ENCODE measurements around the gene BTBD8. TPM values are rescaled to one million over a fixed set of nuclear protein-coding genes. Genes with fewer than 3 reads are reported as not detected.

BTBD8 gene
- polyA plus RNA-seq, 1 donor = 8.6 TPM

DNA sequence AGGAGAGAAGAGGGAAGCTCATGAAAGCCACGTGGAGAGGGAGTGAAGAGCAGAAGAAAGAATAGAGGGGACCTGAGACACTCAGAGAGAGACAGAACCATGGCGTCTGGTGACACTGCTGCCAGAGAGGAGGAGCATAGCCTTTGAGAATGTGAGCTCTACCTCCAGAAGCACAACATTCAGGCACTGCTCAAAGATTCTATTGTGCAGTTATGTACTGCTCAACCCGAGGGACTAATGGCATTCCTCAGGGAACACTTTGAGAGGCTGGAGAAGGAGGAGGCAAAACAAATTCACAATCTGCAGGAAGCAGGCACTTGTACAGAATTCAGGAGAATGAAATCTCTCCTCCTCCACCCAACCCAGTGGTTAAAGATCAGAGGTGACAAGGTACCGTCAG is 45.1 kb downstream of the BTBD8 start:
- Histone ChIP-seq H3K9me3 (ENCODE audit: control insufficient read depth, low read depth, low read length) (no peaks in the 10 kb centered on the region), H3K27ac (ENCODE audit: low read length) (no peak overlapping the region), H3K27me3 (ENCODE audit: control insufficient read depth, insufficient read depth, low read length) (no peaks in the 10 kb centered on the region), H3K4me1 (ENCODE audit: control insufficient read depth, insufficient read depth, low read length) (no peaks in the 10 kb centered on the region), H3K36me3 (ENCODE audit: control insufficient read depth, insufficient read depth, low read length) (peaks cover 4% of the 10 kb centered on the region), H3K4me3 (ENCODE audit: low read length) (no peak overlapping the region)
- no CpG with 5 or more reads among the region's 4 CpGs for WGBS (ENCODE audit: insufficient coverage, low lambda C conversion rate)
- no peak for DNase-seq

DNA sequence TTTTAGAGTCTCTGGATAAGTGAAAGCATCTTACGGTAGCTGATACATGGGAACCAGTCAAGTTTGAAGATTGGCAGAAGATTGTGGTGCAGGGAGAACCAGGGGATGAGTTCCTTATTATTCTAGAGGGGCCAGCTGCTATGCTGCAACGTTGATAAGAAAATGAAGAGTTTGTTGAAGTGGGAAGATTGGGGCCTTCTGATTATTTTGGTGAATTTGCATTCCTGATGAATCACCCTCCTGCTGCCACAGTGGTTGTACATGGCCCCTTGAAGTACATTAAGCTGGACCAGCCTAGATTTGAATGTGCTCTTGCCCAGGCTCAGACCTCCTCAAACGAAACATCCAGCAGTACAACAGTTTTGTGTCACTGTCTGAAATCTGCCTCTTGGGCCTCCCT is 45.9 kb downstream of the BTBD8 start:
- H3K4me3 ChIP-seq (ENCODE audit: low read length) = no peak overlapping the region
- no CpG with 5 or more reads among the region's 3 CpGs for WGBS (ENCODE audit: insufficient coverage, low lambda C conversion rate)
- DNase-seq = no peak
- H3K27ac ChIP-seq (ENCODE audit: low read length) = no peak overlapping the region
- H3K27me3 ChIP-seq (ENCODE audit: control insufficient read depth, insufficient read depth, low read length) = no peaks in the 10 kb centered on the region
- no peaks in the 10 kb centered on the region for H3K4me1 ChIP-seq (ENCODE audit: control insufficient read depth, insufficient read depth, low read length)
- H3K36me3 ChIP-seq (ENCODE audit: control insufficient read depth, insufficient read depth, low read length) = peaks cover 9% of the 10 kb centered on the region
- no peaks in the 10 kb centered on the region for H3K9me3 ChIP-seq (ENCODE audit: control insufficient read depth, low read depth, low read length)

DNA sequence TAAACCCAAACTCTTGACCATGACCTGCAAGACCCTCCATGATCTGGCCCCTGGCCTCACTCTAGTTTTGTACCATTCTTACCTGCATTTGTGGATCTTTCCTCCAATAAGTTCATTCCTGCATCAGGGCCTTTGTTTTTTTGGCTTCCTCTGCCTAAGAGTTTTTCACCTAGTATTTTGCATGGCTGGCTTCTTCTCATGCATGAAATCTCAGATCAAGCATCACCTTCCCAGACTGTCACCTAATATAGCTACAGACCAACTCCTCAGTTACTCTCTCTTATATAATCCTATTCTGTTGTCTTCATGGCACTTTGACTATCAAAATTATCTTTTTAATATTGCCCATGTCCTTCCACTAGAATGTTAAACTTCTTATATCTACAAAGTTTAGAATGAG is 54.2 kb downstream of the BTBD8 start:
- Histone ChIP-seq H3K27ac (ENCODE audit: low read length) (no peak overlapping the region), H3K9me3 (ENCODE audit: control insufficient read depth, low read depth, low read length) (no peaks in the 10 kb centered on the region), H3K4me3 (ENCODE audit: low read length) (no peak overlapping the region), H3K27me3 (ENCODE audit: control insufficient read depth, insufficient read depth, low read length) (no peaks in the 10 kb centered on the region), H3K36me3 (ENCODE audit: control insufficient read depth, insufficient read depth, low read length) (peaks cover 11% of the 10 kb centered on the region), H3K4me1 (ENCODE audit: control insufficient read depth, insufficient read depth, low read length) (no peaks in the 10 kb centered on the region)
- no peak for DNase-seq

DNA sequence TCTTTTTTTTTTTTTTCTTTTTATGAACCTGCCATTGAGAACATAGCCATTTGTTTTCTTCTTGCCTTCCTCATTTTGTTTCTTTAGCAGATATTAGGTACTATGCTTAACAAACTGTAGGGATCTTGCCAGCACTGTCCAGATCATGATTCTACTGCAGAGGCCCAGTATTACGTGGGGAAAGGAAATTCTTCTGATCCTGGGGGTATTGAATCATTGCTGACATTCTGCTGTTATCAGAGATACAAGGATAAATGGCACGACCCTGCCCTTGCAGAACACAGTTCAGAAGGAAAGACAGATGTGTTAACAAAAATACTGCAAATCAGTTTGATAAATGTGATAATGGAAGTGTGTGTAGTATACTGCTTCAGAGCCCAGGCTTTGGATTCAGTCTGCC is 56.2 kb downstream of the BTBD8 start:
- no peak for DNase-seq
- no peaks in the 10 kb centered on the region for H3K27me3 ChIP-seq (ENCODE audit: control insufficient read depth, insufficient read depth, low read length)
- no CpG with 5 or more reads among the region's 2 CpGs for WGBS (ENCODE audit: insufficient coverage, low lambda C conversion rate)
- H3K4me3 ChIP-seq (ENCODE audit: low read length) = no peak overlapping the region
- H3K27ac ChIP-seq (ENCODE audit: low read length) = no peak overlapping the region
- no peaks in the 10 kb centered on the region for H3K4me1 ChIP-seq (ENCODE audit: control insufficient read depth, insufficient read depth, low read length)
- no peaks in the 10 kb centered on the region for H3K9me3 ChIP-seq (ENCODE audit: control insufficient read depth, low read depth, low read length)
- peaks cover 2% of the 10 kb centered on the region for H3K36me3 ChIP-seq (ENCODE audit: control insufficient read depth, insufficient read depth, low read length)

DNA sequence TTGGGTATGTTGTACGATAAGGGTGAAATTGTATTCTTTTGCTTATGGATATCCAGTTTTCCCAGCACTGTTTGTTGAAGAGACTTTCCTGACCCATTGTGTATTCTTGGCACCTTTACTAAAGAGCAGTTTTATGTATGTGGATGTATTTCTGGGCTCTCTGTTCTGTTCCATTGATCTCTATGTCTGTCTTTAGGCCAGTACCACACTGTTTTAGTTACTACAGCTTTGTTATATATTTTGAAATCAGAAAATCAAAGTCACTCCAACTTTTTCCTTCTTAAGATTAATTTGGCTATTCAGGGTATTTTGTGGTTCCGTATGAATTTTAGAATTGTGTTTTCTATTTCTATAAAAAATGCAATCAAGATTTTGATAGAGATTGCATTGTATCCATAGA is 74.8 kb downstream of the BTBD8 start:
- no peak for DNase-seq
- H3K27ac ChIP-seq (ENCODE audit: low read length) = no peak overlapping the region
- no peaks in the 10 kb centered on the region for H3K27me3 ChIP-seq (ENCODE audit: control insufficient read depth, insufficient read depth, low read length)
- peaks cover 19% of the 10 kb centered on the region for H3K9me3 ChIP-seq (ENCODE audit: control insufficient read depth, low read depth, low read length)
- WGBS (ENCODE audit: insufficient coverage, low lambda C conversion rate) = no CpG with 5 or more reads among the region's 2 CpGs
- H3K4me1 ChIP-seq (ENCODE audit: control insufficient read depth, insufficient read depth, low read length) = no peaks in the 10 kb centered on the region
- no peaks in the 10 kb centered on the region for H3K36me3 ChIP-seq (ENCODE audit: control insufficient read depth, insufficient read depth, low read length)
- H3K4me3 ChIP-seq (ENCODE audit: low read length) = no peak overlapping the region

DNA sequence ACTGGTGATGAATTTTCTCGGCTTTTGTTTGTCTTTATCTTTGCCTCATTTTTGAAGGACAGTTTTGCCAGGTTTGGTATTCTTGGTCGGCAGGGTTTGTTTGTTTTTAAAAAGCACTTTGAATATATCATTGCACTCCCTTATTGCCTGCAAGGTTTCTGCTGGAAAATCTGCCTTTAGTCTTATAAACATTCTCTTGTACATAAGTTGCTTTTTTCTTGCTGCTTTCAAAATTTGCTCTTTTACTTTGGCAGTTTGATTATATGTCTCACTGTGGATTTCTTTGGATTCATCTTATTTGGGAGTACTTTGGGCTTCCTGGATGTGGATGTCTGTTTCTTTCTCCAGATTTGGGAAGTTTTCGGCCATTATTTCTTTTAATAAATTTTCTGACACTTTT is 79.4 kb downstream of the BTBD8 start:
- no peak overlapping the region for H3K27ac ChIP-seq (ENCODE audit: low read length)
- DNase-seq = no peak
- H3K36me3 ChIP-seq (ENCODE audit: control insufficient read depth, insufficient read depth, low read length) = peaks cover 3% of the 10 kb centered on the region
- no peaks in the 10 kb centered on the region for H3K4me1 ChIP-seq (ENCODE audit: control insufficient read depth, insufficient read depth, low read length)
- no peaks in the 10 kb centered on the region for H3K27me3 ChIP-seq (ENCODE audit: control insufficient read depth, insufficient read depth, low read length)
- H3K4me3 ChIP-seq (ENCODE audit: low read length) = no peak overlapping the region
- 90% methylated on average over 3 of the region's 3 CpGs for WGBS (ENCODE audit: insufficient coverage, low lambda C conversion rate)
- H3K9me3 ChIP-seq (ENCODE audit: control insufficient read depth, low read depth, low read length) = peaks cover 25% of the 10 kb centered on the region

DNA sequence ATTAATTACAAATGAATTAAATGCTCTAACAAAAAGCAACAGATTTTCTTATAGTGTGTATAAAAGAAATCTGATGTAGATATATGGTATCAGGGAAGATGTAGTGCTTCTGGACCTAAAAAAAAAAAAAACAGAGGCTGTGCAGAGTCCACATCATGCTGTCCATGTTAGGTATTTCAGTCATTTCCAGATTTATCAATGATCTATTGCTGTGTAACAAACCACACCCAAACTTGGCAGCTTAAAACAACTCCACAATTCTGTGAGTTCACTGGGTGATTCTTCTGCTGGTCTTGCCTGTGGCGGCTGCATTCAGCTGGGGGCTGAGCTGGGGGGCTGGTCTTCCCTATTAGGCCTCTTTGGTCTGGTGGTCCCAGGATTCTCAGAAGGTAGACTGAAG is 85.2 kb downstream of the BTBD8 start:
- no CpG with 5 or more reads among the region's 1 CpG for WGBS (ENCODE audit: insufficient coverage, low lambda C conversion rate)
- DNase-seq = no peak
- H3K4me1 ChIP-seq (ENCODE audit: control insufficient read depth, insufficient read depth, low read length) = no peaks in the 10 kb centered on the region
- peaks cover 3% of the 10 kb centered on the region for H3K9me3 ChIP-seq (ENCODE audit: control insufficient read depth, low read depth, low read length)
- H3K27ac ChIP-seq (ENCODE audit: low read length) = no peak overlapping the region
- H3K4me3 ChIP-seq (ENCODE audit: low read length) = no peak overlapping the region
- H3K27me3 ChIP-seq (ENCODE audit: control insufficient read depth, insufficient read depth, low read length) = no peaks in the 10 kb centered on the region
- H3K36me3 ChIP-seq (ENCODE audit: control insufficient read depth, insufficient read depth, low read length) = peaks cover 1% of the 10 kb centered on the region

DNA sequence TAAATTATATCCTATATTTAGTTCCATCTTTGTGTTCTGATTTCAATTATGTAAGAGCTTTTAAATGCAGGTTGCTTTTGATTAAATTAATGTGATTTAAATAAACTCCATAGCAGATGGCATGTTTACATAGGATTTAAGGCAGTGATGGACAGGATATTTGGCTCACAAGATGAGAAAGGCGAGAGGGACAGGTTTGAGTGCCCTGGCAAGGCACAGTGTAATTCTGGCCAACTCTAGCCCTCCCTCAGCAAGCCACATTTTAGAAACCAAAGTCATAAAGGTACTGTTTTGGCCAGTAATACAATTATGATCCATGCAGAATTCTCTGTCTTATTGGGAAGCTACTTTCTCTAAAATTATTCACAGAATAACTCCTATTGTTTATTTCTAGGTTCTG is 87.0 kb downstream of the BTBD8 start:
- WGBS (ENCODE audit: insufficient coverage, low lambda C conversion rate) = no CpG with 5 or more reads among the region's 1 CpG
- Histone ChIP-seq H3K4me1 (ENCODE audit: control insufficient read depth, insufficient read depth, low read length) (no peaks in the 10 kb centered on the region), H3K36me3 (ENCODE audit: control insufficient read depth, insufficient read depth, low read length) (no peaks in the 10 kb centered on the region), H3K27me3 (ENCODE audit: control insufficient read depth, insufficient read depth, low read length) (no peaks in the 10 kb centered on the region), H3K27ac (ENCODE audit: low read length) (no peak overlapping the region), H3K9me3 (ENCODE audit: control insufficient read depth, low read depth, low read length) (no peaks in the 10 kb centered on the region), H3K4me3 (ENCODE audit: low read length) (no peak overlapping the region)
- DNase-seq = no peak

DNA sequence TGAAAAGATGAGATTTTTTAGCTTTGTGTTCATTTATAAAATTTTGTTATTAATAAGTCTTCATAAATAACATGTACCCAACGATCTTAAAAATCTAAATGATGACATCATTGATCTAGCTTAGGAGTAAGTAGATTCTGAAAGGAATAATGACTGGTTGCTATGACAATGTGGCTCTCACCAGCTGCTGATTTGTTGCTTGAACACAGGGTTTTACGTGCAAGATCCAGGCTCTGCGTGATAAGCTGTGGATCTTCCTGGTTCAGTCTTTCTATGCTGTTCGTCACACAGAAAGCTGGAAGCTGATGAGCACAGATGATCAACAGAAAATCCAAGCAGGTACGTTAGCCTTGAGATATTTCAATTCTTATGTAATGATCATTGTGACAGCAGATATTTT is 88.5 kb downstream of the BTBD8 start:
- Histone ChIP-seq H3K4me1 (ENCODE audit: control insufficient read depth, insufficient read depth, low read length) (no peaks in the 10 kb centered on the region), H3K27me3 (ENCODE audit: control insufficient read depth, insufficient read depth, low read length) (no peaks in the 10 kb centered on the region), H3K4me3 (ENCODE audit: low read length) (no peak overlapping the region), H3K9me3 (ENCODE audit: control insufficient read depth, low read depth, low read length) (no peaks in the 10 kb centered on the region), H3K36me3 (ENCODE audit: control insufficient read depth, insufficient read depth, low read length) (no peaks in the 10 kb centered on the region), H3K27ac (ENCODE audit: low read length) (no peak overlapping the region)
- WGBS (ENCODE audit: insufficient coverage, low lambda C conversion rate) = 86% methylated on average over 1 of the region's 5 CpGs
- DNase-seq = peak in 1 of 2 donors; percentile 2

DNA sequence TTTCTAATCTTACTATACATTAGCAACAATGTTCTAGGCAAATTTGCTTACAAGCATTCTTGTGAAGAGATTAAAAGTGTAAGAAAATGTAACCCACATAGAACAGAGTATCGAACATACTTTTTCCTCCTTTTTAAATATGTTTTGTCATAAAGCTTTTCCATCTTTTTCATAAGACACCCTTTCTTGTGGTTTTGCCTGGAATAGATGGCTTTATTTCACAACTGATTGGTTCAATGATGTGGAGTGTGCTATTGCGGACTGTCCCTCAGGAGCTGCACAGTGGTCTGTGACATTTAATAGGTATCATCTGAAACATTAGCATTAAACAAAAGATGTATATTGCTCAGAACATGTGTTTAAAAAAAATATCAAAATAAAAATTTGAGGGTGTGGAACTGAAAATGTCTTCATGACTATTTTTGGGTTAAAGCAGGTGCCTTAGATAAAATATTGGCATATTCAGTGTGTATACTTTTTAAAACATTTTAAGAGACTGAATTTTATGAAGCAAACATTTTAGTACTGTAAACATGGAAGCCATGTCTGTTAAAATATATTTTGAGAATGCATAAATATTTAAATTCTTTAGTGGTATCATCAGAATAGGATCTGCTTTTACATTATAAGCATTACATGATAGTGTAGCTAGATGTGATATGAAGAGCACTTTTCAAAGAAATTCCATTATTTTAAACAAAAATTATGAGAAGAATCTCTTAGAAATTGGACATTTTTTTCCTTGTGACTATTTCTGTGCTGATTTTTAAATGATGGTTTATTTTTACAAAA is 89.3 kb downstream of the BTBD8 start:
- Histone ChIP-seq H3K4me1 (ENCODE audit: control insufficient read depth, insufficient read depth, low read length) (no peaks in the 10 kb centered on the region), H3K27ac (ENCODE audit: low read length) (no peak overlapping the region), H3K4me3 (ENCODE audit: low read length) (no peak overlapping the region), H3K9me3 (ENCODE audit: control insufficient read depth, low read depth, low read length) (no peaks in the 10 kb centered on the region), H3K27me3 (ENCODE audit: control insufficient read depth, insufficient read depth, low read length) (no peaks in the 10 kb centered on the region), H3K36me3 (ENCODE audit: control insufficient read depth, insufficient read depth, low read length) (peaks cover 3% of the 10 kb centered on the region)
- 80% methylated on average over 1 of the region's 2 CpGs for WGBS (ENCODE audit: insufficient coverage, low lambda C conversion rate)
- DNase-seq = no peak

DNA sequence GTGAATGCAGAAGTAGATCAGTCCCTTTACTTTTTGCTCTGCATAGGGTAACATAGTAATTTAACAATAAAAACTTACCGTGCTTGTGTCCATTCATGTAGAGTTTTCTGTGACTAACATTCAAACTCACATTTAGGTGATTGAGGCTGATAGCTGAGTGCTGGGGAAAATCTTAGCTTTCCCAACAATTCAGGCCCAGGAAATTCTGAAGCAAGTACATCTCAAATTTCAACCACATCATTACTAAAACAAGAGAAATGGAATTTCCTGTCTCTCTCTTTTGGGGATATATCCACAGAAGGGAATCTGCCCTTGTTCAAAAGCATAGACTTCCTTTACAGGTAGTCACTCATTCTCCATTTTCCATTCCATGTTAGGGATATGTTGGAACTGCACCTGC is 104.5 kb downstream of the BTBD8 start:
- no peak for DNase-seq
- H3K27ac ChIP-seq (ENCODE audit: low read length) = no peak overlapping the region
- WGBS (ENCODE audit: insufficient coverage, low lambda C conversion rate) = no CpG with 5 or more reads among the region's 1 CpG

More for the DNA sequence above, 104.5 kb downstream of the BTBD8 start:
- no peaks in the 10 kb centered on the region for H3K9me3 ChIP-seq (ENCODE audit: control insufficient read depth, low read depth, low read length)
- H3K4me1 ChIP-seq (ENCODE audit: control insufficient read depth, insufficient read depth, low read length) = no peaks in the 10 kb centered on the region
- H3K36me3 ChIP-seq (ENCODE audit: control insufficient read depth, insufficient read depth, low read length) = peaks cover 12% of the 10 kb centered on the region
- H3K27me3 ChIP-seq (ENCODE audit: control insufficient read depth, insufficient read depth, low read length) = no peaks in the 10 kb centered on the region
- no peak overlapping the region for H3K4me3 ChIP-seq (ENCODE audit: low read length)

Measured in large intestine (tissue), 3 donors.